HG02938 (cell line): ENCODE data around the gene CBFA2T2.
"Not testable (repeated sequence)": the region's sequence is repeated elsewhere in the genome, so short reads cannot be mapped to it uniquely, and the experiment has no call there.

Experiments
- ATAC-seq: cut with Tn5 transposase; IDR thresholded peaks from one replicate; pipeline ENCODE4 v1.9.1; 2021; ENCODE audit warnings: mild to moderate bottlenecking, moderate library complexity; ENCODE audit not compliant: unreplicated experiment

The CBFA2T2 gene

DNA sequence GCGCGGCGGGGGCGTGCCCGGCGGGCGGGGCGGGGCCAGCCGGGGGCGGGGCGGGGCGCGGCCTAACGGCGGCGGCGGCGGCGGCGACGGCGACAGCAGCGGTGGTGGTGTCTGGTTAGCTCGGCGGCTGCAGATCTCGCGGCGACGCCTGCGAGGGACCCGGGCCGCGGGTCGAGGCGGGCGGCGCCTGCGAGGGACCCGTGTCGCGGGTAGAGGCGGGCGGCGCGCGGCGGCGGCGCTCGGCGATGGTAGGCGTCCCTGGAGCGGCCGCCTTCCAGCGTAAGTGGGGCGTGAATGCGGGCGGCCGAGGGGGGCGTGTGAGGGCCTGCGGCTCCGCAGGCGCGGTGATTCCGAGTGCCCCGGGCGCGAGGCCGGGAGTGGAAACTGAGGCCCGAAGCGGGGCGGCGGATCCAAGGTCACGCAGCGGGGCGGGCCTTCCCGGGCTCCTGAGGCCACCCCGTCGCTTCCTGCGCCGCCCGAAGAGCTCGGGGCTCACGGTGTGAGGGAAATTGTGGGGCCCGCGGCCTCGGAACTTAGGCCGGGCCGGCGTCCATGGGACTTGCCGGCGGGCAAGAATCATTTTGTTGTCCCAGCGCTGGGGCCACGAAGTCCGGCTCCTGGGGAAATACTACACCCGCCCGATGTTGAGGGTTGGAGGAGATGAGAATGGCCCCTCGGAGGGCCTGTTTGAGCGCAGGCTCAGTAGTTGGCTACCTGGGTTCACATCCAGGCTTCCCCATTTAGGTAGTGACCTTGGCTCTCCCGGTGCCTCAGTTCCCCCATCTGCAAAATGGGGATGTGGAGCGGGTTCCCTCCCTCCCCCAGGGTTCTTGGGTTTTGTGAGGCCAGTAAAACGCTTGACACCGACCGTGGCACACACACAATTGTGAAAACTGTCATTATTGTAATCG is at the start of gene CBFA2T2:
Gene CBFA2T2, plus strand, starts transcription at position 74 of the 911 bp plus-strand sequence. Its CDS starts 172 bp downstream, at position 246.
- ATAC-seq, result peak; percentile 46

DNA sequence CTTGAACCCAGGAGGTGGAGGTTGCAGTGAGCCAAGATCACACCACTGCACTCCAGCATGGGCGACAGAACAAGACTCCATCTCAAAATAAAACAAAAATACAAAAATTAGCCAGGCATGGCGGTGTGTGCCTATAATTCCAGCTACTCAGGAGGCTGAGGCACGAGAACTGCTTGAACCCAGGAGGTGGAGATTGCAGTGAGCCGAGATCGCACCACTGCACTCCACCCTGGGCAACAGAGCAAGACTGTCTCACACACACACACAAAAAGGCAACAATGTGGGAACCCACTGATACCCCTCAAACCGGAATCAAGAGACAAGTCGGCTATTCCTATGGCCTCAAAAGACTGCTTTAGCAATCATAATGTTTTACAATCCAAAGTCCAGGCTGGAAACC is 49.3 kb upstream of the CBFA2T2 start:
- ATAC-seq, result not testable (repeated sequence)

DNA sequence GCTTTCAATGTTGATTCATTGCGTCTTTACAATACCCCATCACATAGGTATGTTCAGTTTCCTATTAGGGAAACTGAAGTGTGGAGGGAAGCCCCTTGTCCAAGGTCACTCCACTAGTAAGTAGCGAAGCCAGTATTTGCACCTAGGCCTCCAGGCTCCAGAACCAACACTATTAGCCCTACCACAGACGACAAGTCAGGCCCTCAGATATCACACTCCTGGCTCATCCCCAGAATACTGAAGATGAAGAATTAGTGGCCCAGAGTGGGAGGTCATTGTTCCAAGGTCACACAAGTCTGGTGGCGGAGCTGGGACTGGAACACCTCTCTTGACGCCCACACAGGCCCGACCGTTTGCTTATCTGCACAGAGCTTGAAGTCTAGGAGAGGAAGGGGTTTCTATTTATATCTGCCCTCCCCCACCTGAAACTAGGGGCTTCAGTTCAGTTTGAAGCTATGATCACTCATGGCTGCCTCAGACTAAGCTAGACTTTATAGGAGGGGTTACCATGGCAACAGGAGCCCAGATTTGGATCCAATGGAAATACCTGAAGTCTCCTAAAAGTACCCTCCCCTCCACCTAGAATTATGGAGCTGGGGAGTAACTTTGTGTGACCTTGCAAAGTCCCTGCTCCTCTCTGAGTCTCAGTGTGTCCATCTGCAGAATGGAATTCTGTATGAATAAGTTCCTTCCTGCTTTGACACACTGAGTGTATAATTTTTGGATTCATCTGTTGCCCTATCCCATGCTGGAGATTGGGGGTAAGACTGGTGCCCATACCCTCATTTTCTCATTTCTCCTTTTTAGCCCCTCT is 48.5 kb upstream of the CBFA2T2 start:
- no peak for ATAC-seq

DNA sequence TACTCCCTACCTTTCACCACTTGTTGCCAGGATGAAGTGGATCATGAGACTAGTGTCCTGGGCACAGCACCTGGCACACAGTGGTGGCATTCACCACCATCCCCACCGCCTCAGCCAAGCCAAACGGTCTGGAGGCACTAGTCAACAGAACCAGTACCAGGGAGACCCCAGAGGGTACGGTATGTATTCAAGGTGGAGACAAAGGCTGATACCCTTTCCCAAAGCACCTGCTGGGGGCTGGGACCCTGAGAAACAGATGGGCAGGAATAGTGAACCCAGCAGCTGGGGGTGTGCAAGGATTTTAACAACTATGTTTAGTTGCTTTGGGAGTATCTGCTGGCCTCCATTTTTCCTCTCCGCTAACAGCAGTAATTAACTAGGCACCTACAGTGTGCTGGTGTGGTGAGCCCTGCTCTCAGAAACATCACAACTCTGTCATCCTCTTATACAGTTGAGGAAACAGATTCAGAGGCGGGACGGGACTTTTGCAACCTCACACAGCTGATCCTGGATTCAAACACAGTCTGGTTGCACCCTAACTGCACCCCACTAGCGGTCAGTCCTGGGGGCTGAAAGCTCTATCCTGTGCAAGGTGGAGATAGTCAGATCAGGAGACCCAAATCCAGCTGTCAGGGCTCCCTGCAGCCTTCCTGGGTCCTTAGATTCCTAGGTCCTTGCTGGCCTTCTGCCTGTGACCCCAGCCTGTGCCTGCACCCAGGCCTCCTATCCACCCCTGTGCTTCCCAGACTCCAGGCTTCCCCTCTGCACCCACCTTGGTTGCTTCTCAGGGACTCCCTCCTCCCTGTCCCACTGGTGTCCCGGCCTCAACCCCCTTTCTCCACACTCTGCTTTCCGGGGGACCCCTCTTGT is 47.5 kb upstream of the CBFA2T2 start:
- no peak for ATAC-seq

- no peak for ATAC-seq
Observed at GRCh38 chr20:33443006-33443511, 46.8 kb upstream of the CBFA2T2 start.

DNA sequence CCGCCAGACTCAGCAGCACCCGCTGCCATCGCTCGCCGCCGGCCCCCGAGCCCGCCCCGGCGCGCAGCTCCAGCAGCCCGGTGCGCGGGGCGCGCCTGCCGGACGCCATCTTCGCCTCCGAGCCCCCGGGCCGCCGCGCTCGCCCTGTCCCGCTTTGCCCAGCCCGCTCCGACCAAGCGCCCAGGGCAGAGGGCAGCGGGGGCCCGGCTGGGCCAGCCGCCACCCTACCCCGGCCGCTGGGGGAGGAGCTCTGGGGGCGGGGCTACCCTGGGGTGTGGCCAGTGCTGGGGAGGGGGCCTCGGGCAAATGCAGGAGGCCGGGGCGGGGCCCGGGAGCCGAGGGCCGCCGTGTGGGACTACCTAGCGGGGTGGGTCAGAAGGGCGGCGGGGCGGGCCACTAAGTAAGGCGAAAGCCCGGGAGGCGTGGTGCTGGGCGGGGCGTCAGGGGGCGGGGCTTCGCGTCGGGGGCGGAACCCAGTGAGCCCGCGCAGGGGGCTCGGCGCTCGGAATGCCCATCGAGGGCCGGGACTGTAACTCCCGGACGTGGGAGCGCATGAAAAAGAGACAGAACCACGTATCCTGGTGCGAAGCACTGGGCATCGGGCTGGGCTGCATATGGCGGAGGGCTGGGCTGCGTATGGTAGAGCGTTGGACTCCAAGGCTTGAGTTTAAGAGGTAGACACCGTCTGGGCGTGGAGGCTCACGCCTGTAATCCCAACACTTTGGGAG is 46.2 kb upstream of the CBFA2T2 start, which contains the start of gene SNTA1:
Gene SNTA1, minus strand, starts transcription at position 252 of the 728 bp plus-strand sequence. Its CDS starts 143 bp downstream, at position 109.
- peak; percentile 66 for ATAC-seq

GRCh38 chr20:33444797-33445560 is 44.9 kb upstream of the CBFA2T2 start:
- ATAC-seq, result no peak

DNA sequence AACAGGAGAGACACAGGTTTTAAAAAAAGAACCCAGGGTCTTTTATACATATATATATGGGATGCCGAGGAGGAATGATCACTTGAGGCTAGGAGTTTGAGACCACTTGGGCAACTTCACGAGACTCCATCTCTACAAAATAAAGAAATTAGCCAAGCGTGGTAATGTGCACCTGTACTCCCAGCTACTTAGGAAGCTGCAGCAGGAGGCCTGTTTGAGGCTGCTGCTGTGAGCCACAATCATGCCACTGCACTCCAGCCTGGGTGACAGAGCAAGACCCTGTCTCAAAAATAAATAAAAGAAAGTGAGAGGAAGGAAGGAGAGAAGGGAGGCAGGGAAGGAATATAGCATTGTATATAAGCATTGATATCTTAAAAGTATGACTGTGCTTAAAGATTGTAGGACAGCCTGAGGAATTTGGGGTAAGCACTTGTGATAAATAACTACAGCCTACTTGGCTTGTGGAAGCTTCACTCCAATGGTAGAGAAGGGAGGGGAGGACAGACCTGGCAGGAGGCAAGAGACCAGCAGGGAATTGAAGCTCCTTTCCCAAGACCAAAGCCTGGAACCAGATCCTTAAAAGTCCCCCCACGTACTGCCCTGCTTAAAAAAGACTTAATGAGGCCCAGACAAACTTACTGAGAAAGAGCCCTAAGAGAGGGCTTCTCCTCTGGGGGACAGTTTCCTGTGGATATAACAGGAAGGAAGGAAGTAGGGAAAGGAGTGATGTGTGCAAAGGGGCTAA is 43.8 kb upstream of the CBFA2T2 start:
- no peak for ATAC-seq

DNA sequence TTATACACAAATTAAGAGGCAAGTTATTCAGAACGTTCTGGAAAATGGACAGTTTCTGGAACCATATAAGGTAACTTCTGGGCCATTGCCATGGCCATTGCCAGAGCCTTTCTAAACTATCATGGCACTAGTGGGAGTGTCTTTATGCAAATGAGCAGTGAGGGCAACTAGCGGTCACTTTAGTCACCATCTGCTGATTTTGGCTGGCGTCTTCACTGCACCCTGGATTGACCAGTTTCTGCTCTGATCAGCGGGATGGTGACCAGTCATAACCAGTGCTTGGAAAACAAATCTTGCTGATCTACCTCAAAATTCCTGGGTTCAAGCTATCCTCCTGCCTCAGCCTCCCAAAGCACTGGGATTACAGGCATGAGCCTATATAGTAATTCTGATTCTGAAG is 39.0 kb upstream of the CBFA2T2 start:
- ATAC-seq, result no peak

DNA sequence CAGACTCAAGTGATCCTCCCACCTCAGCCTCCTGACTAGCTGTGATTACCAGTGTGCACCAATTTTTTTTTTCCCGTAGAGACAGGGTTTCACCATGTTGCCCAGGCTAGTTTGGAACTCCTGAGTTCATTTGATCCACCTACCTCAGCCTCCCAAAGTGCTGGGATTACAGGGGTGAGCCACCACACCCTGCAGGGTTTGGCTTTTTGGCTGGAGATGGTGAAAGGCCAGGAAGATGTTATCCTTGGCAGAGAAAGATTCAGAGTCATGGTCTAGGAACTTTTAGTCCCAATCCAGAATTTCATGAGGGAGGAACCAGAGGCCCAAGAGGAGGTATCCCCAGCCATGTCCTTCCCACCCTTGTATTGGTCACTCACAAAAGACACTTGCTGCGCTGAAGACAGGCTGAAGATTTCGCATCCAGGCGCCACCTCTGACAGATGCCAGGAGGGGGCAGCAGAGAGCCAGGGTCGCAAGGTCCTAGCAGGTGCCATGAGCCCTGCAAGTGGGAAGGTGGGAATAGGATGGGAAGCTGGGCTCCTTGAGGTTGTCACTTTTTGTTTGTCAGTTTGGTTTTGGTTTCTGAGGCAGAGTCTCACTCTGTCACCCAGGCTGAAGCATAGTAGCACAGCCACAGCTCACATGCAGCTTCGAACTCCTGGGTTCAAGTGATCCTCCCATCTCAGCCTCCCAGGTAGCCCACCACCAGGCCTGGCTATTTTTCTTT is 32.8 kb upstream of the CBFA2T2 start:
- peak; percentile 52 for ATAC-seq

DNA sequence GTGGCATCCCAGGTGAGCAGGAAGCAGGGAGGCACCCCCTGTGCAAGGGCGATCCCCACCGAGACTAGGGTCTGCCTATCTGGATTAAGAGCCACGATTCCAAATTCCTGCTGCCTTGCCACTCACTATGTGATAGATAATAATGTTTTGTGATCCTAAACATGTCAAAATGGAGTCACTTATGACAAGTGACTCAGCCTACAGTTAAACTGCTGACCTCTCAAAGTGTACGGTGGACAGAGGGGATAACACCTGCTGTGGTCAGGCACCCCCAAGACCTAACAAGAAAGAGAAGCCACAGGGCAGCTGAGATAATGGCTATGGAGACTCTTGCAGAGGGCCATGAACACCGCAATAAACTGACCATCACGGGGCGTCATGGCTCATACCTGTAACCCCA is 30.3 kb upstream of the CBFA2T2 start:
- no peak for ATAC-seq

- ATAC-seq, result no peak
Observed at GRCh38 chr20:33460711-33461110, 29.2 kb upstream of the CBFA2T2 start.

- no peak for ATAC-seq
Observed at GRCh38 chr20:33463332-33464101, 26.4 kb upstream of the CBFA2T2 start.

DNA sequence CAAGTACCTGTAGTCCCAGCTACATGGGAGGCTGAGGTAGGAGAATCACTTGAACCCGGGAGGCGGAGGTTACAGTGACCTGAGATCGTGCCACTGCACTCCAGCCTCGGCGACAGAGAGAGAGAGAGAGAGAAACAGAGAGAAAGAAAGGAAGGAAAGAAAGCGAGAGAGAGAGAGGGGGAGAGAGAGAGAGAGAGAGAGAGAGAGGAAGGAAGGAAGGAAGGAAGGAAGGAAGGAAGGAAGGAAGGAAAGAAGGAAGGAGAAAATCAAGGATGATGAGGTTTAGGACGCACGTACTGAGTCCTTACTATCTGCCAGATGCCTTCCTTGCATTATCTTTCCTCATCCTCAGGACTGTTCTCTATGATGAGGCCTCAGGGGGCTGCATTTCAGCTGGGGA is 25.1 kb upstream of the CBFA2T2 start:
- ATAC-seq, result not testable (repeated sequence)

GRCh38 chr20:33465481-33466302 is 24.2 kb upstream of the CBFA2T2 start:
- ATAC-seq, result no peak

GRCh38 chr20:33466303-33466646 is 23.6 kb upstream of the CBFA2T2 start:
- no peak for ATAC-seq
